GM19468 (cell line): Measurements from ENCODE around the gene CD74.

Experiments used
- ATAC-seq: cut with Tn5 transposase; IDR thresholded peaks from one replicate; pipeline ENCODE4 v1.9.1; 2021; ENCODE audit warnings: mild to moderate bottlenecking, moderate library complexity, moderate number of reproducible peaks; ENCODE audit not compliant: unreplicated experiment; ENCODE audit errors: extremely low read depth

Gene CD74

DNA sequence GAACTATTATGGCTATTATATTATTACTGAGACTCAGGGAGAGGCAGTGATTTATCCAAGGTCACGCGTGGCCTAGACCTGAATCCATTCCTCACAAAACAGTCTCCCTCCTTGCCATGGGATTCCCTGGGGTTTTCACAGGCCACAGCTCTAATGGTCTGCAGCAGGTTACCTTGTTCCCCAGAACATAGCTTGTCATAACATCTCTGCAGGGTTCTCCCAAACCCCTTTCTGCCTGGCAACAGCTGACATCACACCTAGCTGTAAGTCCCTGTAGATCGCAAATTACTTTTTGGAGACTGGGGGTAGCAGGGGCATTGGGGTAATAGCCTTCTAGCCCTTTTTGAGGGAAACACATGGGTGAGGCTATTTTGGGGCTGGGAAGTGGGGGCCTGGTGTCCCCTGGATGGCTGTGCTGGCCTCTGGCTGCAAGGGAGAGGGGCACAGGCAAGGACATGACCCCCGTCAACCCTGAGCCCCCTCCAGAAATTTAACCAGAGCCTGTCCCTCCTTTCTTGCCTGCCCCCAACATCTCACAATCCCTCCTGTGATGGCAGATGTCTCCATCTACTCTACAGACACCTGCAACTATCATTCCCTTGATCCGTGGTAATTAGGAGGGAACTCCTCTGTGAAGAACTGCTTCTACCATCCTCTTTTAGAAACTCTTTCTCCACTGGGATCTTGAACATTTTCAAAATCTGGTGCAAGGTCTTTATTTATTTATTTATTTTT lies 1.3 kb downstream of the CD74 start:
- no peak for ATAC-seq

DNA sequence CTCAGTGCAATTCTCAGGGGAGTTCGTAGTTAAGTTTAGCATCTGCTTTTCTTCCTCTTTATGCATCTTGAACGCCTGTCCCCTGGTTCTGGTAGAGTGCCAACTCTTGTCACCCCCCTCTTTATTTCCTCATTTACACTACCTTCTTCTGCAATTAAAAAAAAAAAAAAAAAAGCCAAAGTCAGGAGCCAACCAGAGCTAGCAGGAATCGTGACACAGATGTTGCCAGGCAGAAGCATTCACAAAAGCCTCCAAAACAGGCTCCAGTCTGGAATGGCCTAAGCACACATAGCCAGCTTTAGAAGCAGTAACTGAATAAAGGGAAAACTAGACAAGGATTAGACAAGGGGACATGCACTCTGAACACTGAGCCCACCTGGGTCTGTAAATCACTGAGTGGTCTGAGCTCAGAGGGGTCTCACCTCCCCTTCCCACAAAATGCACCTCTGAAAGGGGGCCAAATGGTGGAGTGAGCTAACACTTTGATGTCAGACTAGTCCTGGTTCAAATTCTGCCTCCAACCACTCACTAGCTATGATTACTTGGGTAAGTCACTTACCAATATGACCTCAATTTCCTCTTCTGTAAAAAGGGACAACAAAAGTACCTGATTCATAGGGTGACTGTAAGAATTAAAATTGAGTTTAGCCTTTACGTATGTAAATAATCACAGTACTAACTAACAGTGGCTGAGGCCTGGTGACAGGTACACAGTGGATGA lies 2.0 kb downstream of the CD74 start:
- ATAC-seq: no peak

DNA sequence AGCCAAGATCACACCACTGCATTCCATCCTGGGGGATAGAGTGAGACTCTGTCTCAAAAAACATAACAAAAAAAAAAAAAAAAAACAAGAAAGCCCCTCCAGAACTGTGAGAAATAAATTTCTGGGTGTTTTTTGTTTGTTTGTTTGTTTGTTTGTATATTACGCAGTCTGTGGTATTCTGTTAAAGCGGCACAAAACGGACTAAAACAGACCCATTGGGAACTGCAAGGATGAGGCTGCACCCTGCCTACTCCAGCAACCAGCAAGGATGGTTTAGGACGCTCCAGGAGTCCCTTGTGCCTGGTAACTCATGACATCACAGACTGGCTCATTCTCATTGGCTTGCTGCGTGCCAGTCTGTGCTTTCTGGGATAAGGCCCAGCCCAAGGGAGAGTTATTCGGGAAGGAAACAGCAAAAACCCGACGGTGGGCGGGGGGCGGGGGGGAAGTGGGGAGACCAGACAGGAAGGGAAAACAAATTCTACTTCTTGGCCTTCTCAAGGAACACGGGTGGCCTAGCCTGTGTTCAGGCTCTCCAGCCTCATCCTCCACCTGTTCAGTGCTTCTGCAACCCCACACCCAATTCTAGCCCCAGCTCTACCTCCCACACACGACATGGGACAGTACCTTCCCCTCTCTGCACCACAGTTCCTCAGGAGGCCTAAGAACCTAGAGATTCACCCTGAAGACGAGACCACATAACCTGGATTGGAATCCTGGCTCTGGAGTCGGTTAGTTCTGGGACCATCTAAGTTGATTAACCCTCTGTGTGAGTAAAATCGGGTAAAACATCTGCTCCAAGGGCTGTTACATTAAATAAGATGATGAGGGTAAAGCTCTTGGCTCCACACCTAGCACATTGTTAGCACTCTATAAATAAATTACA lies 2.8 kb downstream of the CD74 start:
- ATAC-seq: no peak

GRCh38 chr5:150408231-150408943 lies 4.3 kb downstream of the CD74 start:
- ATAC-seq: no peak

GRCh38 chr5:150407096-150407720 lies 5.5 kb downstream of the CD74 start:
- no peak for ATAC-seq

GRCh38 chr5:150406723-150407095 lies 6.0 kb downstream of the CD74 start:
- ATAC-seq: no peak

- no peak for ATAC-seq
These were observed 6.5 kb downstream of the CD74 start for GRCh38 chr5:150406103-150406722.

DNA sequence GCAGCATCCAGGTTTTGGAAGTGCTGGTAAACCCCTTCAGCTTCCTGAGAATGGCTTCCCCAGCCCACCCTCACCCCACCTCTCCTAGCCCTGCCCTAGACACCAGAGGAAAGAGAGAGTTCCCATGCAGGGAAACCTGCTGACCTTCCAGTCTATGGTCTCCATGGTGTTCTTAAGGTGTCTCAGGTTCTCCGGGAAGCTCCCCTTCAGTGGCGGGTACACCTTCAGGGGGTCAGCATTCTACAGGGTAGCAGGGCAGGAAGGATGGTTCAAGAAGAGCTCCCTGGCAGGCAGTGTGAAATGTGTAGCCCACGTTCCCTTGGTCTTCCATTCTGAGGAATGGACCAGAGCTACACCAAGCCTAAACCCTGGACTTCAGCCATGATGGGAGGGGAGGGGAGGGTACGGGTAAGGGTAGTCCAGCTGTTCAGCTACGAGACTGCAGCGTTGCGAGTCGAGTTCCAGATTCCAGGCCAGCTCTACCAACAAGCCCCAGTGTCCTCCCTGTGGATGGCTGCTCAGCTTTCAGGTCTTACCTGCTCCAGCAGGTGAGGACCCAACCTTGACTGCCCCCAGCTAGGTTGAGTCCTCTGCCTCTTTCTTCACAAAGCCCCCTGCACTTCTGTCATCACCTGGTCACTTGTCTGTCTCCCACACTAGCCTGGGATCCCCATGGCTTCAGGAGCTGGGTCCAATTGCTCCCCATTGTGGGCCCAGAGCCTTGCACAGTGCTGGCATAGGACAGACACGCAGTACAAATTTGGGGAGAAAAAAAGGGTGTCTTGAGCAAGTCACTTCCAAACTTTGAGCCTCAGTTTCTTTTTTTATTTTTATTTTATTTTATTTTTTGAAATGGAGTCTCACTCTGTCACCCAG lies 7.5 kb downstream of the CD74 start:
- ATAC-seq: no peak

DNA sequence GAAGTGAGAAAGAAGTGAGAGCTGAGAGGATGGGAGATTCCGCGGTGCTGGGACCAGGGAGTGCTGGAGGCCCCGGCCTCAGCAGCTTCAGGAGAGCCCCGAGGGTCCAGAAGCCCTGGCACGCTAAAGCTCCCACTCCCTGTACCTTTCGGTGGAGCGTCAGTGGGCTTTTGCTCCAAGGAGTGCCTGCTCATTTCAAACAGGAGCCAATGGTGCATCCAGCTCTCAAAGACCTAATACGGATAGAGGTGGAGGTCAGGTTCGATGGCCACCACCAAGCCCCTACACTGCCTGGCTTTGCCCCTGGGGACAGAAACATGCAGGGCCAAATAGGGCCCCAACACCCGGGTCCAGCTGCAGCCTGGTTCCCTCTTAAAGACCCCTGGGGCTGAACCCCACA lies 8.2 kb downstream of the CD74 start:
- no peak for ATAC-seq

GRCh38 chr5:150404121-150404520 lies 8.6 kb downstream of the CD74 start:
- ATAC-seq: no peak

DNA sequence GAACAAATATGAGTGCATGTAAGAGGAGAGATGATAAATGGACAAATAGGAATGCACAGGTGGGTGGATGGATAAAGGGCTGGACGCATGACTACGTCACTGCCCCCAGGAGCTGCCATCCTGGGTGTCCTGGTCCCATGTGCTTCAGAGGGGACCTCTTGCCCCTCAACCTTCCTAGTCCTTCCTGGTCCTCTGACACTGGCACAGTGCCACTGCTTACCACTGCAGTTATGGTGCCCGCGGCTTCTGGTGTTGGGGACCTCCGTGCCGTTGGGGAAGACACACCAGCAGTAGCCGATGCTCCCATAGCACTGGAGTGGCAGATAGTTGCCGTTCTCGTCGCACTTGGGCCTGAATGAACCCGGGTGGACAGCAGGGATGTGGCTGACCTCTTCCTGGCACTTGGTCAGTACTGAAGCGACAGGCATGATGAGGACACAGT lies 9.8 kb downstream of the CD74 start:
- ATAC-seq: no peak

GRCh38 chr5:150402229-150402773 lies 10.4 kb downstream of the CD74 start:
- no peak for ATAC-seq

GRCh38 chr5:150401376-150402228 lies 11.1 kb downstream of the CD74 start:
- no peak for ATAC-seq

DNA sequence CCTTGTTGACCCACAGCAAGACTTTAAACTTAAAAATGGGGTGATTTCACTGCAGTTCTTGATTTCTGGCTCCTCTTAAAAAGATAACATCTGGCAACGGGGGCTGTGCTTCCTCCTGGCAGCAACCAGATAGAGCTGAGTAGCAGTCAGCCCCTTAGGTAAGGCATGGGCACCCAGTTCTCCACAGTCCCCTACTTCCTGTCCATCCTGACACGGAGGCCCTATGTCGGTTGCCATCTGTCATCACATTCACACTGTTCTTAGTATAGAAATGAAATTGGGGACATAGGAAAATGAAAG lies 11.7 kb downstream of the CD74 start:
- ATAC-seq: no peak

DNA sequence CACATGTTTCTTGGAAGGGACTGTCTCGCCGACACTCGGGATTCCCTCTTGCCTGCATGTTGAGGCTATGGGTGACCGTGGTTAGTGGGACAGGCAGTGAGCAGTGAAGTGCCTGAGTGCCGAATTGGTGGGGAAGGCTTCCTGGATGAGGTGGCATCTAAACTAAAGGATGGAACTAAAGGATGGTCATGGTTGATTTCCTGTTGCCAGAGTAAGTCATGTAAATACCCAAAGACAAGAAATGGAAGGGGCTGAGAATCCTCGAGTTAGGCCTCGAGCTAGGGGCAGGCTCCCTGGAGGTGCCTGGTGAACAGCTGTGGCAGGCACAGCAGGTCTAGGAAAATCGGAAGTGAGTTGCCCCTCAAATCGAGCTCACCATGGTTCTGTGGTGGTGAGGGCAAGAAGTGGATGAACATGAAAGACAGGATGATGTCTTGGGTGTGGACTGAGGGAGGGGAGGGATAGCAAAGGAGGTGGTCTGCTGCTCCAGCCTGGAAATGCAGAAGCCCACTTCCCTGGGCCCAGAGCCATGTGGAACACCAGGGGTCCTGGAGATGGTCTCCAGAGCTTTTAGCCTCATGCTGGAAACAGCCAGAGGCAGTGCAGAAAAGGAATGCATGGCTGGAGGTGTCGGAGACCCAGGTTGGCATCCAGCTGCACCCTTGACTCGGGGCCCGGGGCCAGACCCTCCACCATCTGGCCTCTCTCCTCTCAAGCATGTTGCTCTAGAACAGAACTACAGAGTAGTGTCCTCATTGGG lies 12.2 kb downstream of the CD74 start:
- no peak for ATAC-seq

DNA sequence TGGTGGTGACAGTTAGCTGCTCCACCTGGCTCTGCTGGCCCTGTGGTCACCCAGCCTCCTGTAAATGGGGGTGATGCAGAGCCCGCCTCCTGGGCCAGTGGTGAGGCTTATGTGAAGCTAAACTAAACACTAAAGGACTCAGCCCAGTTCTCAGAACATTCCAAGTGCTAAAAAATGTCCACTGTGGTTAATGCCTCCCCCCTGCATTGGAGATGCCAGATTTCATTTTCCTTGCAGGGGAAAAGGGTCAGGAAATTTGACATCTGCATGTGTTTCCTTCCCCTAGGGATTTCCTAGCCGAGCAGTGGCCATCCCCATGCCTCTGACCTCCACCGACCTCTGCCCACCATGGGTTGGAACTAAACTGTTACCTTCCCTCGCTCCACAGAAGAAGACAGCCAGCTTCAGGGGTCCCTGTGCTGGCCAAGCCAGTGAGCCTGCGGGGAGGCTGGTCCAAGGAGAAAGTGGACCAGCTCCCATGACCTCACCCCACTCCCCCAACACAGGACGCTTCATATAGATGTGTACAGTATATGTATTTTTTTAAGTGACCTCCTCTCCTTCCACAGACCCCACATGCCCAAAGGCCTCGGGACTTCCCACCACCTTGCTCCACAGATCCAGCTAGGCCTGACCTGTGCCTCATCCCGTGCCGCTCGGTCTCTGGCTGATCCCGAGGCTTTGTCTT lies 13.0 kb downstream of the CD74 start:
- ATAC-seq: no peak
